Renal pelvis (tissue), 4 donors: ENCODE measurements around the gene BTBD2. TPM values are rescaled to one million over a fixed set of nuclear protein-coding genes. Genes with fewer than 3 reads are reported as not detected.

Experiments used
- DNase-seq: peaks from one replicate; pipeline ENCODE4 v3.0.0-alpha.2; 2013
- polyA plus RNA-seq, 3 donors: library from polyadenylated mRNA; unstranded; fragments of 120-200 nt; gene quantifications; one replicate each; pipeline ENCODE4 v1.2.1, GENCODE V29; 2013; ENCODE audit not compliant: insufficient read length in 3 of 3

BTBD2 gene
- polyA plus RNA-seq, 3 donors: 114 to 138 (median 114) TPM

DNA sequence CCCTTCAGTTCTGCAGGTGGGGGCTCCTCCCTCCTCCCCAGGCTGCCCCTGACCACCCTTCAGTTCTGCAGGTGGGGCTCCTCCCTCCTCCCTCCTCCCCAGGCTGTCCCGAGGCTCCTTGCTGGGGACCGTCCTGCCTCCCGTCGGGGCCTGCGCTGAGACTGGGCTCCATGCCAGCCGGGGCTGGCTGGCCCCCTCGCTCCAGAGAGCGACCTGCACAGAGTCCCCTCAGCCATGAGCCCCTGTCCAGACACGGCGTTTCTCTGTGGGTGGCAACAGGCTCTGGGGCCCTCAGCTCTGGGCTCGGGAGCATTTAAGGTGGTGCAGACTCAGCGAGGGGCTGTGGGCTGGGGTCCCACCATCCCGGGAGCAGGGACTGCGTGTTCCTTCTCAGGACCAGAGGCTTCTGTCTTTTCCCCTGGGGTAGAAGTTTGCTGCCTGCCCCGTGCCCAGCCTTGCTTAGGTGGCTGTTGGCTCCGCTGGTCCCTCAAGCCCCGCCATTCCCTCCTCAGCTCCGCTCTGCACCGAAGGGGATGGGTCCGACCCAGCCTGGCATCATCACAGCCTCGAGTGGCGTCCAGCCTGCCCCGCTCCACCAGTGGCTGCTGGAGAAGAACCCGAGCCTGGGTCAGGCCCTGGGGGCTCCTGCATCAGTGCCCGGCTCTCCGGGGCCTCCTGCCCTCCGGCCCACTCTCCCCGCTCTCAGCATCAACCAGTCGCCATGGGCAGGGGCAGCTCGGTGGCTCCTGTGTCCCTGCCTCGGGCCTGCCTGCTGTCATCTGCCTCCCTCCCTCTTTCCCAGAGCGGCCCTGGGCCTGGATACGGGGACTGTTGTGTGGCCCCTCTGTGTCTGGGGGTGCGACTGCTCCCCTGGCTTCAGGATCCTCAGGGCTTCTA, 47.0 kb downstream of the BTBD2 start:
- no peak for DNase-seq

DNA sequence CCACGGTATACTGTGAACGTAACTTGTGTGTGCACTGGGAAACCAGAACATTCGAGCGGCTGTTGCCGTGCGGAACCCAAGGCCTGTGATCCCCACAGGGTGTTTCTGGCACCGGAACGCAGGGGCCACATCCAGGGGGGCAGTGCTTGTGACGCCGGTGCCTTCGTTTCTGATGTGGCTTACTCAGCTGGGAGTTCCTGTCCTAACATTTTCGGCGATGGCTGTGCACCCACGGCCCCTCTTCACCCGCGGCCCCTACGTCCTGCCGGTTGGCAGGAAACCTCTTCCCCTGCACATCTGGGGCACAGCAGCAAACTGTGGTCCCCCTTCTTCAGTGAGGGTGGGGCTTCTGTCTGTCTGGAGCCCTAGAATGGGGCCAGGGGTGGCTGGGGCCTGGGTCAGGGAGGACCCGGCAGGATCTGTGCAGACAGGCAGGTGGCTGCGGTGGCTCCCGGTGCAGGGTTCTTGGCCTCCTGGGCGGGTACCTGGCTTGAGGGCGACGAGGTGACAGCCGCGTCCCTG, 48.4 kb downstream of the BTBD2 start:
- no peak for DNase-seq

DNA sequence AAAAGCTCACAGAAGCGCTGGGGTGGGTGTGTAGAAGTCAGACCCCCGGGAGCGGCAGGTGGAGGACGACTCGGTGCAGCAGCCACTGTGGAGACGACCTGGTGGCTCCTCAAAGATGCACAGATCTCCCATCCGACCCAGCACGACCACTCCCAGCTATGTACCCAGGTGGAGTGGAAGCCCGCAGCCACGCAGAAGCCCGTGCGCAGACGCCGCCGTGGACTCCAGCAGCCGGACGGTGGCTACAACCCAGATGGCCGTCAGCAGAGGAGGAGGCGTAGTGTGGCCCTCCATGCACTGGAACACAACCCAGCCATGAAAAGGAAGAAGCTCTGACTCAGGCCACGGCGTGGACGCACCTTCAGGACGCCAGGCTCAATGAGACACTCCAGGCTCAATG, 52.8 kb downstream of the BTBD2 start:
- no peak for DNase-seq

- DNase-seq: no peak
Measured at GRCh38 chr19:1961000-1961883, 54.3 kb downstream of the BTBD2 start.

GRCh38 chr19:1959928-1960589, 55.5 kb downstream of the BTBD2 start:
- DNase-seq: no peak

DNA sequence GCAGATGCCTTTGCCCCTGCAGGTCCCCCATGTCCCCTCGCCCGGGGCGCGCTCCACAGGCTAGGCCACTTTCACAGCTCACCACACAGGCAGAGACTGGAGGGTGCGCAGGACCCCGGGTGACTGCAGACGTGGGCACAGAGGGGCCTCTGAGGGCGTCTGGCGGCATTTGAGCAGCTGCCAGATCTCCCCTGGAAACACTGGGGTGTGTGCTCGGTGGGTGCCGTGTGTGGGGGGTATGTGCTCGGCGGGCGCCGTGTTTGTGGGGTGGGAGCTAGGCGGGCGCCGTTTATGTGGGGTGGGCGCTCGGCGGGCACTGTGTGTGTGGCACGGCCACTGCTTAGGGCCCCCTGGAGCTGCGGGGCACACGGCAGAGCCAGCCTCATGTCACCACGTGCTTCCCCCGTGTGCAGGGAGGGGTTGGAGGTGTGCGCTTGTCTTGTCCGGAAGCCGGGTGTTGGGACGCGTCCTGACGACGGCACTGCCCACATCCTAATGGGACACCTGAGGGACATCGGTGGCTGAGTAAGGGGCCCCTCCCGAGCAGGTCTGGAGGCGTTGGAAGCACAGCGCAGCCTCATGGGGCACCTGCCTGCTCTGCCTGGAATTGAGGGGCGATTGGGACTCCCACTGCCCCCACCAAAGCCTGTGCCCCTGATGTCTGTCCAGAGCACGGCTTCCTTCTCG, 57.8 kb downstream of the BTBD2 start:
- no peak for DNase-seq

DNA sequence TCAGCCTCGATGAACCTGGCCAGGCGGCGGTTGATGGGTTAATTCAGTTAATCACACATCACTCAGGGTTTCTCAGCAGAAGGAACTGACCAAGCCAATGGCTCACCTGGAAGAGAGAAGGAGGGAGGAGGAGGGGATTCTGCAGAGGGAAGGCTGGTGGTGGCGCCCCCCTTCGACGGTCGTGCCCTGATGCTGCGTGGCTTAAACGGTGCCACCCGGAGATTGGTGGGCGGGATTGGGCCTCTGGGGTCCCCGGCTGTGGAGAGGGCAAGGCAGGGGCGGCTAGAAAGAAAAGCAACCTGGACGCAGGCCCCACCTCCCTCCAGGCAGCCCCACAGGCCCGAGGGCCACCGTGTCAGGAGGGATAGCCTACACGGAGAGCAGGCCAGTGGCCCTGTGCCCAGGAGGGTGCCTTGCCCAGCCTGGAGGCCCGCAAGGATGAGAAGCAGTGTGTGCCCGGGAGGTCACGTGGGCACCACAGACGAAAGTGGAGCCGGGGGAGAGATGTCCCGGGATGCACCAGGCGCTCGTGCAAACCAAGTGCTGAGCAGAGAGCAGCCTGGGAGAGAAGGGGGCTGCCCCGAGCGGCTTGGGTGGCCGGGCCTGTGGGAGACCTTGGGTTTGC, 58.5 kb downstream of the BTBD2 start:
- DNase-seq: no peak

- no peak for DNase-seq
Measured at GRCh38 chr19:1956122-1956494, 59.4 kb downstream of the BTBD2 start.

DNA sequence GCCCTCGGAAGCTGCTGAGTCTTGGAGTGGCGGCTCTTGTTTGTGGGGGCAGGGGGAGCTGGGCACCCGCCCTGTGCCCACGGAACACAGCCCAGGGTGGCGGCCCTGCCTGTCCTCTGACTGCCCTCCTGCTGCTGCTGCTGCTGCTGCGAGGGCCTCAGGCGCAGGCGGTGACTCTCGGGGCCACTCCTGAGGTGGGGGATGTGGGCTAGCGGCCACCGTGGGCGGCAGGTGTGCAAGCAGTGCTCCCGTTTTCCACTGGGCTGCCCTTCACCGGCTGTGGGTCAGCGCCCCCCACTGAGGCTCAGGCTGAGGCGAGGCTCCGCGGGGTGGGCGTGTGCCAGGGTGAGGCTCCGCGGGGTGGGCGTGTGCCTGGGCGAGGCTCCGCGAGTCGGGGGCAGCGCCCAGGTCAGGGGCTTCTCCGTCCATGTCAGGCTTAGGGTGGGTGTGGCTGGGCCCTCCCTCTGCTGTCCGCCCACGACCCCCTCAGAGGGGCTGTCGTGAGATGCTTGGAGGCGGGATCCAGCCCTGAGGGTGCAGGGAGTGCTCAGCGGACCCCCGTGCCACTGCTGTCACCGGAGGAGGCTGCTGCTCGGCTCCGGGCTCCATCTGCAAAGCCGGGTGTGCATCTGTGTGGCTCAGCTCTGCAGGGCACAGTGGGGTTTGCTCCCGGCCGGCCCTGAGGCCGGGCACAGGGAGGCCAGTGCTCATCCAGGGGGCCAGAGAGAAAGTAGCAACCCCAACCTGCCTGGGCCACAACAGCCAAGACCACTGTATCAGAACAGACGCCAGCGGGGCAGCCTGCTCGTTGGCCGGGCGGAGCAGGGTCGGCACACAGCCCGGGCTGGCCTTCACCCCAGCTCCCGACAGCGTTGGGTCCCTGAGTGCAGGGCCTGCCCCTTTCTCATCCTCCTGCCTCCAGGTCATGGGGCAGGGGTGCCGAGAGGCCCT, 60.1 kb downstream of the BTBD2 start:
- DNase-seq: no peak

- DNase-seq: no peak
Measured at GRCh38 chr19:1954532-1954933, 61.0 kb downstream of the BTBD2 start.

DNA sequence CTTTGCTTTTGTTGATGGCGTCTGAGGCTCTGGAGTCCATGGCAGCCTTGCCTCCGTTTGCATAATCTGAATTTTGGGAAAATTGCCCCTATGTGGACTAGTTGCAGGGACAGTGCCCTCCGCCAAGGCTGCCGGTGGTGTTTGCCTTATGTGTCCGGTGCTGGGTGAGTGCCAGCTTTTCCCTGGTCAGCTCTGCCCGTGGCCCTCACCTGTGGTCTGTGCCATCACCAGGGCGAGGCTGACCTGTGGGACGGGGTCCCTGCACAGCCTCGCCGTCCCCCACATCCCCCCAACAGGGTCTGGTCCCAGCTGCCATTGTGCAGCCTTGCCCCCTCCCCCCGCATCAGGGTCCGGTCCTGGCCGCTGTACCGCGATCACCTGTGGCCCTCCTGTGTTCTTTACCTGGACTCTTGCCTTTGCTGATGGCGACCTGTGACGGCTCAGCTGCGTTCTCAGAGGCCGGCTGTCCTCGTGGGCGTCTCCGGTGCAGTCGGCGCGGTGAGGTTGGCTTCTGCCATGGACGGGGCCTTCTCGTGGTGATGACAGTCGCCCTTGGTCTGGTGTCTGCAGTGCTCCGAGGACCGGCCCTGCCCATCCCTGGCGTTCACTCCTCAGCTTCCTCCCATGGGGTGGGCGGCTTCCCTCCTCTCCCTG, 61.9 kb downstream of the BTBD2 start:
- DNase-seq: no peak

GRCh38 chr19:1953037-1953436, 62.5 kb downstream of the BTBD2 start:
- no peak for DNase-seq

GRCh38 chr19:1952635-1953034, 62.9 kb downstream of the BTBD2 start:
- no peak for DNase-seq

- no peak for DNase-seq
Measured at GRCh38 chr19:1950640-1951039, 64.9 kb downstream of the BTBD2 start.

DNA sequence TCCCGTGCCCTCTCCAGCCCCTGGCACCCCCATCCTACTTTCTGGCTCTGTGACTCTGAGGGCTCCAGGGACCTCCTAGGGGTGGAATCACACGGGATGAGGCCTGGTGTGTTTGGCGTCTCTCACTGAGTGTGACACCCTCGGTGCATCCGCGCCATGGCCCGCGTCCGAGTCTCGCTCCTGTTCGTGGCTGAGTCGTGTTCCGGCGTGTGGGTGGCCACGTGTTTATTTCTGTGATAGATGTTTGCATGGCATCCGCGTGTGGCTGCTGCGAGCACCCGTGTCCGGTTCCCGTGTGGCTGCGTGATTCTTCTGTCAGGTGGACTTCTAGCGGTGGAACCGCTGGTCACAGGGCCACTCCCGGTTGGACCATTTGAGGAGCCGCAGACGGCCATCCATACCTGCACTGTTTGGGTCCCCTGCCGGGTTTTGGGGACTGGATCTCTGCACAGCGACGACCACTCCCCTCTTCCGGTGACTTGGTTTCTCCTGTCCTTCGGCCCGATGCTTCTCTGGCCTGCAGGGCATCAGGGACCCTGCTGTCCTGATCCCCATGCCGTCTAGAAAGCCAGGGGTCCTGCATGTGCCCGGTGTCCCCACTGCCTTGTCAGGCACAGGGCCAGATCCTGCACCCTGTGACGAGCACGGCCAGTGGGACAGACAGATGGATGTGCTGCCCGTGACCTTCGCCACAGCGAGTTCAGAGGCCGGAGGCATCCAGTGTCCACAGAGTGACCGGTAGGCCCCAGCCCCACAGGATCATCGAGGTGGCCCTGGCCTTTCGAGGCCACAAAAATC, 66.0 kb downstream of the BTBD2 start:
- DNase-seq: no peak

DNA sequence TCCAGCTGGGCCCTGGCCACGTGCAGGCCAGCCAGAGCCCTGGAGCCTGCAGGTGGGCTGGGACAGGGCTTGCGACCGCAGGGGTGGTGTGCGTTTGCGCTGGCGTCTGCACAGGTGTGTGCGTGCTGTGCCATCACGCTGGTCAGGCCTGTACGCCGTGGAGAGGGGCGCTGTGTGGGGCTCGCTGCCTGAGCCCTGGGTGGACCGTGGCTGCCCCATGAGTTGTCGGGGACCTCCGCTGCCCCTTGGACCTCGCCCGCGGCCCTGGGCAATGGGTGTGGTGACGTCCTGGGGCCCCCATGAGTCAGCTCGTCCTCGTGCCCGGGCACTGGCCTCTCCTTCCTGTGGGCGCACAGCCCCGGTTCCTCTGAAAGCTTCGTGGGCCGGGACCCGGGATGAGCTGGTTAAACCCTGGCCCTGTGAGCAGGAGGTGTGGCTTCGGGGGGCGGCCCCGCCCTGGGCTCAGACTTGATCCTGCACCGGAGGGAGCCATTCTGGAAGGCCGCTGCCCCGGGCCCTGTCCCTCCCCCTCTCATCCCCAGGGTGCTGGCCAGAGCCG, 67.8 kb downstream of the BTBD2 start:
- no peak for DNase-seq

GRCh38 chr19:1945899-1946298, 69.6 kb downstream of the BTBD2 start:
- DNase-seq: no peak

- no peak for DNase-seq
Measured at GRCh38 chr19:1944916-1945561, 70.5 kb downstream of the BTBD2 start.
